Measurements from ENCODE around the gene ZBTB17.

GRCh38 chr1:15943328-15943991 is 32.4 kb downstream of the ZBTB17 start:
- no peak for TF ChIP-seq CBX2 (IDR thresholded peaks at IDR 0.05; ENCODE audit: insufficient read depth, low read length, poor library complexity, severe bottlenecking)
- no peak for TF ChIP-seq BMI1 (IDR thresholded peaks at IDR 0.05; ENCODE audit: low read length)

Data from K562 (cell line).